IMR-90 (cell line): ENCODE data around the gene ANO4. TPM values are rescaled to one million over a fixed set of nuclear protein-coding genes. Genes with fewer than 3 reads are reported as not detected.

Source experiments
- ATAC-seq: fragments of 200-7000 bp; cut with Tn5 transposase; 2 replicates; pipeline ENCODE4 v1.9.1; 2020; ENCODE audit warnings: low read depth, mild to moderate bottlenecking, moderate library complexity
- BruUV-seq: library from RNA; stranded (reverse); fragments of 400-500 nt; replicated peaks from 2 replicates; lab custom pipeline; 2021; lab: Mats Ljungman, UMichigan
- CTCF ChIA-PET: fragments of 300-600 bp; formaldehyde crosslinking; extraction: SDS; loops from one replicate; lab custom pipeline; 2021; ENCODE audit warnings: antibody characterized with exemption; lab: Yijun Ruan, JAX
- POLR2A ChIA-PET: fragments of 300-600 bp; sonication (Branson Sonifier 250); formaldehyde crosslinking; loops from one replicate; lab custom pipeline; 2022; ENCODE audit warnings: antibody characterized with exemption; ENCODE audit not compliant: unreplicated experiment; lab: Charles Lee
- DNase-seq: peaks from one replicate; pipeline ENCODE4 v3.0.0; 2013
- H2AFZ ChIP-seq: replicated peaks from 2 replicates; pipeline ENCODE3; 2013; ENCODE audit warnings: low read length, mild to moderate bottlenecking; ENCODE audit not compliant: poor library complexity
- H2AK5ac ChIP-seq: 2 replicates; pipeline ENCODE4 v1.6.1; 2013; ENCODE audit warnings: low read depth, low read length, inconsistent platforms
- H2AK9ac ChIP-seq: replicated peaks from 2 replicates; pipeline ENCODE3; 2013; ENCODE audit warnings: mild to moderate bottlenecking, low read depth, low read length, moderate library complexity; ENCODE audit not compliant: poor library complexity
- H2BK120ac ChIP-seq: 2 replicates; pipeline ENCODE4 v1.6.1; 2013; ENCODE audit warnings: low read depth, low read length, inconsistent platforms
- H2BK15ac ChIP-seq: 3 replicates; pipeline ENCODE4 v1.6.1; 2013; ENCODE audit warnings: low read depth, low read length, inconsistent platforms
- H2BK20ac ChIP-seq: 2 replicates; pipeline ENCODE4 v1.6.1; 2013; ENCODE audit warnings: low read depth, mild to moderate bottlenecking, inconsistent platforms, low read length, moderate library complexity
- H2BK5ac ChIP-seq: 2 replicates; pipeline ENCODE4 v1.6.1; 2013; ENCODE audit warnings: mild to moderate bottlenecking, low read depth, low read length, inconsistent platforms; ENCODE audit not compliant: poor library complexity, severe bottlenecking
- H3K14ac ChIP-seq: replicated peaks from 2 replicates; pipeline ENCODE4 v1.6.1; 2013; ENCODE audit warnings: low read depth, low read length, inconsistent platforms
- H3K18ac ChIP-seq: 2 replicates; pipeline ENCODE4 v1.6.1; 2013; ENCODE audit warnings: low read depth, low read length, control low read depth
- H3K23ac ChIP-seq: 2 replicates; pipeline ENCODE4 v1.6.1; 2013; ENCODE audit warnings: low read depth, low read length, inconsistent platforms
- H3K27ac ChIP-seq: 2 replicates; pipeline ENCODE4 v1.5.1; 2013; ENCODE audit warnings: mild to moderate bottlenecking, control low read depth, low read length; ENCODE audit not compliant: insufficient read depth
- H3K27me3 ChIP-seq: 2 replicates; pipeline ENCODE4 v1.6.1; 2013; ENCODE audit warnings: low read length; ENCODE audit not compliant: control insufficient read depth, insufficient read depth
- H3K36me3 ChIP-seq: 2 replicates; pipeline ENCODE4 v1.6.1; 2013; ENCODE audit warnings: low read length, mixed read lengths; ENCODE audit not compliant: control insufficient read depth, insufficient read depth
- H3K4ac ChIP-seq: 2 replicates; pipeline ENCODE4 v1.6.1; 2013; ENCODE audit warnings: low read depth, low read length, inconsistent platforms
- H3K4me1 ChIP-seq: 2 replicates; pipeline ENCODE4 v1.6.1; 2013; ENCODE audit warnings: low read length, mixed read lengths; ENCODE audit not compliant: control insufficient read depth, insufficient read depth
- H3K4me2 ChIP-seq: 2 replicates; pipeline ENCODE4 v1.6.1; 2013; ENCODE audit warnings: low read depth, mild to moderate bottlenecking, control low read depth, low read length, moderate library complexity
- H3K4me3 ChIP-seq: 2 replicates; pipeline ENCODE4 v1.5.1; 2013; ENCODE audit warnings: low read depth, mild to moderate bottlenecking, control low read depth, low read length, moderate library complexity; ENCODE audit not compliant: insufficient read depth
- H3K56ac ChIP-seq: 2 replicates; pipeline ENCODE4 v1.6.1; 2013; ENCODE audit warnings: low read length, inconsistent platforms; ENCODE audit not compliant: insufficient read depth; ENCODE audit errors: extremely low read depth
- H3K79me1 ChIP-seq, 2 experiments: 2 replicates each; pipeline ENCODE4 v1.6.1; 2013; ENCODE audit warnings: low read length in 2 of 2, inconsistent platforms in 1 of 2, low read depth in 1 of 2
- H3K9ac ChIP-seq: 2 replicates; pipeline ENCODE4 v1.6.1; 2013; ENCODE audit warnings: low read depth, low read length, control low read depth
- H3K9me1 ChIP-seq: 2 replicates; pipeline ENCODE4 v1.6.1; 2013; ENCODE audit warnings: low read length, inconsistent platforms; ENCODE audit not compliant: insufficient read depth
- H3K9me3 ChIP-seq: 2 replicates; pipeline ENCODE4 v1.6.1; 2013; ENCODE audit warnings: low read length; ENCODE audit not compliant: control insufficient read depth, insufficient read depth
- H4K20me1 ChIP-seq: 2 replicates; pipeline ENCODE4 v1.6.1; 2013; ENCODE audit warnings: low read length, inconsistent platforms; ENCODE audit not compliant: insufficient read depth
- H4K5ac ChIP-seq: 2 replicates; pipeline ENCODE4 v1.6.1; 2013; ENCODE audit warnings: mild to moderate bottlenecking, low read depth, low read length, control low read depth
- H4K8ac ChIP-seq, 2 experiments: 2 replicates each; pipeline ENCODE4 v1.6.1; 2013; ENCODE audit warnings: low read depth in 2 of 2, low read length in 2 of 2, control low read depth in 1 of 2, inconsistent platforms in 1 of 2
- H4K91ac ChIP-seq: 2 replicates; pipeline ENCODE4 v1.6.1; 2013; ENCODE audit warnings: low read depth, low read length, inconsistent platforms; ENCODE audit not compliant: insufficient read depth
- BHLHE40 ChIP-seq: fragments of 150-350 bp; IDR thresholded peaks from 2 replicates; pipeline ENCODE4 v1.6.1; 2016; ENCODE audit warnings: mild to moderate bottlenecking, low read depth, low read length
- CEBPB ChIP-seq: IDR thresholded peaks from 2 replicates; pipeline ENCODE4 v1.6.1; 2012; ENCODE audit warnings: low read depth, low read length, improper control_type of control experiment
- CHD1 ChIP-seq: IDR thresholded peaks from 2 replicates; pipeline ENCODE4 v1.6.1; 2012; ENCODE audit warnings: low read depth, low read length, improper control_type of control experiment
- FOS ChIP-seq: fragments of 150-350 bp; IDR thresholded peaks from 2 replicates; pipeline ENCODE4 v1.6.1; 2016; ENCODE audit warnings: low read depth, low read length
- MAFK ChIP-seq: IDR thresholded peaks from 2 replicates; pipeline ENCODE4 v1.6.1; 2012; ENCODE audit warnings: low read depth, low read length, improper control_type of control experiment
- MAZ ChIP-seq: IDR thresholded peaks from 2 replicates; pipeline ENCODE4 v1.6.1; 2012; ENCODE audit warnings: low read depth, mild to moderate bottlenecking, low read length, improper control_type of control experiment, moderate library complexity, borderline replicate concordance
- MXI1 ChIP-seq: IDR thresholded peaks from 2 replicates; pipeline ENCODE4 v1.6.1; 2012; ENCODE audit warnings: low read depth, mild to moderate bottlenecking, low read length, moderate library complexity, borderline replicate concordance
- NFE2L2 ChIP-seq: fragments of 150-350 bp; IDR thresholded peaks from 2 replicates; pipeline ENCODE4 v1.6.1; 2016; ENCODE audit warnings: low read depth, mild to moderate bottlenecking, low read length
- POLR2A ChIP-seq: IDR thresholded peaks from 2 replicates; pipeline ENCODE4 v1.6.1; 2012; ENCODE audit warnings: mild to moderate bottlenecking, low read depth, low read length
- RAD21 ChIP-seq: IDR thresholded peaks from 2 replicates; pipeline ENCODE4 v1.6.1; 2012; ENCODE audit warnings: low read length, improper control_type of control experiment
- RCOR1 ChIP-seq: IDR thresholded peaks from 2 replicates; pipeline ENCODE4 v1.6.1; 2012; ENCODE audit warnings: mild to moderate bottlenecking, low read length, improper control_type of control experiment; ENCODE audit not compliant: insufficient replicate concordance
- RFX5 ChIP-seq: IDR thresholded peaks from 2 replicates; pipeline ENCODE4 v1.8.0; 2012; ENCODE audit warnings: low read depth, mild to moderate bottlenecking, low read length, moderate library complexity
- SMC3 ChIP-seq: fragments of 150-350 bp; IDR thresholded peaks from 2 replicates; pipeline ENCODE4 v1.6.1; 2016; ENCODE audit warnings: low read depth, mild to moderate bottlenecking, antibody characterized with exemption, low read length, moderate library complexity
- WGBS, 2 experiments: methylation state at CpG; one replicate each; pipeline versions ENCODE4 v1.1.5 to v1.1.7; 2013; ENCODE audit warnings: missing lambda C conversion rate in 2 of 2; ENCODE audit not compliant: insufficient read length in 1 of 2; ENCODE audit errors: extremely low coverage in 2 of 2; 5-methylcytosine and 5-hydroxymethylcytosine counted together
- dilution Hi-C: fragments of 300-500 bp; cut with HindIII; formaldehyde crosslinking; loops from one replicate; pipeline ENCODE4 v1.14.3; 2018; ENCODE audit warnings: low sequenced_read_pairs; ENCODE audit not compliant: unreplicated experiment
- in situ Hi-C: fragments of 300-500 bp; cut with MboI; formaldehyde crosslinking; loops from 3 replicates; pipeline ENCODE4 v1.14.3; 2019; ENCODE audit warnings: low sequenced_read_pairs, inconsistent platforms, mixed read lengths
- intact Hi-C: fragments of 100-400 bp; cut with micrococcal nuclease; formaldehyde crosslinking; loops from 2 replicates; pipeline ENCODE4 v1.10.0; 2022
- polyA plus RNA-seq, 3 experiments: library from polyadenylated mRNA; depleted of rRNA; stranded (reverse); fragments of >200 nt; gene quantifications; 2 replicates each; pipeline ENCODE4 v1.2.3, GENCODE V29; 2012; ENCODE audit warnings: low replicate concordance in 1 of 3
- total RNA-seq: library from RNA; depleted of rRNA; stranded (reverse); fragments of >200 nt; gene quantifications from 2 replicates; pipeline ENCODE4 v1.2.3, GENCODE V29; 2012
- TF ChIP-seq, protein P1 (sequence below): fragments of 150-350 bp; IDR thresholded peaks from 2 replicates; pipeline ENCODE4 v1.6.1; 2016; ENCODE audit warnings: low read depth, mild to moderate bottlenecking, low read length, moderate library complexity, borderline replicate concordance
- TF ChIP-seq, protein P2 (sequence below): conservative IDR thresholded peaks from 2 replicates; pipeline ENCODE4 v1.5.1; 2012; ENCODE audit warnings: mild to moderate bottlenecking, low read depth, low read length, improper control_type of control experiment
- TF ChIP-seq, protein P3 (sequence below): fragments of 150-350 bp; IDR thresholded peaks from 2 replicates; pipeline ENCODE4 v1.6.1; 2017; ENCODE audit warnings: mild to moderate bottlenecking, antibody characterized with exemption, low read length, low read depth

ANO4 gene
- total and polyA plus RNA-seq, 2 of the 4 experiments (the other 2 are of a cell fraction): 4.7 to 10.2 TPM

DNA sequence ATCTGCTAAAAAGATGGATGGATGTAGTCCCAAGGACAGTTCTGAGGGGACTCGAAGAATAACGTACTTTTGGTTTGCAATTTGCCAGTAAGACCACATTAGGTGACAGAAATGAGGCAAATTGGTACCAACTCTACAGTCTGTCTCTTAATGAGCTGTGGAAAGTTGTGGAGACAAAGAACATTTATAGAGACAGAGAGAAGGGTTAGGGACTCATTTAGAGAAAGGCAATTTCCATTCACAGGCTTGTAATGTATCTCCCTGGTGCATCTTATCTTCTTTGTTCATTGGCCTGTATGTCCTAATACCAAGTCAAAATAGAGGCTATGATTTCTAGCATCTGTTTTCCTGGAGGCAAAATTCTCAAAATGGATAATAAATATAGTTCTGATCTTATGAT, 177.5 kb downstream of the ANO4 start:
- Histone ChIP-seq H3K4me2 (no peak overlapping the region), H3K27ac (no peak overlapping the region), H2BK120ac (no peak overlapping the region), H2AFZ (no peak overlapping the region), H4K20me1 (no peaks in the 10 kb centered on the region), H3K27me3 (no peaks in the 10 kb centered on the region), H3K4me3 (no peak overlapping the region), H3K23ac (no peak overlapping the region), H3K18ac (no peak overlapping the region), H2BK5ac (no peak overlapping the region), H3K36me3 (peaks cover 2% of the 10 kb centered on the region), H3K79me1 (no peaks in the 10 kb centered on the region), H2BK15ac (no peak overlapping the region), H2AK9ac (no peak overlapping the region), H3K9me3 (no peaks in the 10 kb centered on the region), H3K9me1 (no peaks in the 10 kb centered on the region), H2BK20ac (no peak overlapping the region), H4K5ac (no peak overlapping the region), H3K4me1 (no peaks in the 10 kb centered on the region), H3K4ac (no peak overlapping the region), H3K56ac (no peak overlapping the region), H3K14ac (no peak overlapping the region), H4K91ac (no peak overlapping the region), H4K8ac (no peak overlapping the region), H3K9ac (no peak overlapping the region), H2AK5ac (no peak overlapping the region)
- in situ Hi-C loops (no loop called here), intact Hi-C loops (no loop called here), dilution Hi-C loops (no loop called here)
- WGBS, 2 experiments: 93% methylated on average over 2 of the region's 2 CpGs; no CpG with 5 or more reads in 1 of the 2 experiments
- TF ChIP-seq MAFK: no peak
- no peak for TF ChIP-seq POLR2A
- no peak for TF ChIP-seq MXI1
- TF ChIP-seq MAZ: no peak
- no peak for TF ChIP-seq CEBPB
- TF ChIP-seq RFX5: no peak
- TF ChIP-seq, protein P1, sequence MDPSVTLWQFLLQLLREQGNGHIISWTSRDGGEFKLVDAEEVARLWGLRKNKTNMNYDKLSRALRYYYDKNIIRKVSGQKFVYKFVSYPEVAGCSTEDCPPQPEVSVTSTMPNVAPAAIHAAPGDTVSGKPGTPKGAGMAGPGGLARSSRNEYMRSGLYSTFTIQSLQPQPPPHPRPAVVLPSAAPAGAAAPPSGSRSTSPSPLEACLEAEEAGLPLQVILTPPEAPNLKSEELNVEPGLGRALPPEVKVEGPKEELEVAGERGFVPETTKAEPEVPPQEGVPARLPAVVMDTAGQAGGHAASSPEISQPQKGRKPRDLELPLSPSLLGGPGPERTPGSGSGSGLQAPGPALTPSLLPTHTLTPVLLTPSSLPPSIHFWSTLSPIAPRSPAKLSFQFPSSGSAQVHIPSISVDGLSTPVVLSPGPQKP: no peak
- TF ChIP-seq, protein P2, sequence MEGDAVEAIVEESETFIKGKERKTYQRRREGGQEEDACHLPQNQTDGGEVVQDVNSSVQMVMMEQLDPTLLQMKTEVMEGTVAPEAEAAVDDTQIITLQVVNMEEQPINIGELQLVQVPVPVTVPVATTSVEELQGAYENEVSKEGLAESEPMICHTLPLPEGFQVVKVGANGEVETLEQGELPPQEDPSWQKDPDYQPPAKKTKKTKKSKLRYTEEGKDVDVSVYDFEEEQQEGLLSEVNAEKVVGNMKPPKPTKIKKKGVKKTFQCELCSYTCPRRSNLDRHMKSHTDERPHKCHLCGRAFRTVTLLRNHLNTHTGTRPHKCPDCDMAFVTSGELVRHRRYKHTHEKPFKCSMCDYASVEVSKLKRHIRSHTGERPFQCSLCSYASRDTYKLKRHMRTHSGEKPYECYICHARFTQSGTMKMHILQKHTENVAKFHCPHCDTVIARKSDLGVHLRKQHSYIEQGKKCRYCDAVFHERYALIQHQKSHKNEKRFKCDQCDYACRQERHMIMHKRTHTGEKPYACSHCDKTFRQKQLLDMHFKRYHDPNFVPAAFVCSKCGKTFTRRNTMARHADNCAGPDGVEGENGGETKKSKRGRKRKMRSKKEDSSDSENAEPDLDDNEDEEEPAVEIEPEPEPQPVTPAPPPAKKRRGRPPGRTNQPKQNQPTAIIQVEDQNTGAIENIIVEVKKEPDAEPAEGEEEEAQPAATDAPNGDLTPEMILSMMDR: no peak
- no peak for TF ChIP-seq RAD21
- no peak for TF ChIP-seq FOS
- TF ChIP-seq SMC3: no peak
- TF ChIP-seq, protein P3, sequence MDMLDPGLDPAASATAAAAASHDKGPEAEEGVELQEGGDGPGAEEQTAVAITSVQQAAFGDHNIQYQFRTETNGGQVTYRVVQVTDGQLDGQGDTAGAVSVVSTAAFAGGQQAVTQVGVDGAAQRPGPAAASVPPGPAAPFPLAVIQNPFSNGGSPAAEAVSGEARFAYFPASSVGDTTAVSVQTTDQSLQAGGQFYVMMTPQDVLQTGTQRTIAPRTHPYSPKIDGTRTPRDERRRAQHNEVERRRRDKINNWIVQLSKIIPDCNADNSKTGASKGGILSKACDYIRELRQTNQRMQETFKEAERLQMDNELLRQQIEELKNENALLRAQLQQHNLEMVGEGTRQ: no peak
- no peak for TF ChIP-seq CHD1
- no peak for TF ChIP-seq RCOR1
- no peak for TF ChIP-seq NFE2L2
- no peak for TF ChIP-seq BHLHE40
- ChIA-PET CTCF (no interaction called here), POLR2A (no interaction called here)
- ATAC-seq: no peak
- no peak for DNase-seq
- BruUV-seq: no TSS peak
